ENCODE measurements around the gene OR8D1. TPM values are rescaled to one million over a fixed set of nuclear protein-coding genes. Genes with fewer than 3 reads are reported as not detected.

The OR8D1 gene
- total and polyA plus RNA-seq, 2 of the 8 experiments (the other 6 are each of a cell fraction or from before 2014, with no cell fraction given) = not detected

DNA sequence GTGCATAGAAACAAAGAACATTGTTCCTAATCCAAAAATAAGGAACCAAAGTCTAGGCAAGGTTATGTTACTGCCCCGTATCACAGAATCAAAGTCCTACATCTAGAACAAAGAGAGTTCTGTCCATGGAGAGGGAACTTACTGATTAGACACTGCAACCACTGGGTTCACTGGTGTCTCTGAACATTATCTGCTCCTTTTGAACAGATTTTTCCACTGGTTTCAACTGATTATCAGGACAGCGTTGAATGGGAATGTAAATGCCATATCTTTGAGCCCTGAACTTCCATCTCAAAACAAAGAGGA is 26.3 kb upstream of the OR8D1 start (continued):
- TF ChIP-seq TEAD4 (IDR thresholded peaks at IDR 0.05; ENCODE audit: low read depth, low read length) = no peak
- TF ChIP-seq POLR2AphosphoS5 (IDR thresholded peaks at IDR 0.05; ENCODE audit: low read depth, low read length) = no peak
- no peak for TF ChIP-seq CEBPB (IDR thresholded peaks at IDR 0.05; ENCODE audit: low read depth, low read length)
- TF ChIP-seq SRF (IDR thresholded peaks at IDR 0.05; ENCODE audit: low read depth, low read length) = no peak
- no peak for TF ChIP-seq CHD2 (IDR thresholded peaks at IDR 0.05; ENCODE audit: low read length)
- no peak for TF ChIP-seq CBX5 (IDR thresholded peaks at IDR 0.05; ENCODE audit: low read depth, low read length)
- TF ChIP-seq RAD21 (IDR thresholded peaks at IDR 0.05 in 1 of 2, conservative IDR thresholded peaks at IDR 0.05 in 1 of 2; ENCODE audit: low read depth in 2 of 2, low read length in 2 of 2) = no peak
